ENCODE data around the gene RGMA. TPM values are rescaled to one million over a fixed set of nuclear protein-coding genes. Genes with fewer than 3 reads are reported as not detected.

The RGMA gene
- total and polyA plus RNA-seq, 10 of the 15 experiments (the other 5 are each of a cell fraction or from before 2014, with no cell fraction given) = not detected

- no TSS peak for BruUV-seq (replicated peaks)
- Histone ChIP-seq H3K9me3 (replicated peaks; ENCODE audit: control insufficient read depth, insufficient read depth, low read length) (no peaks in the 10 kb centered on the region), H3K4me1 (ENCODE audit: control insufficient read depth, insufficient read depth, low read length) (no peaks in the 10 kb centered on the region), H3K27me3 (replicated peaks in 1 of 2; ENCODE audit: control insufficient read depth in 2 of 2, insufficient read depth in 2 of 2, low read length in 1 of 2) (peaks cover 6 to 21% of the 10 kb centered on the region in 2 experiments), H3K4me3 (no peak overlapping the region), H3K9ac (ENCODE audit: control insufficient read depth, insufficient read depth, low read length) (no peak overlapping the region), H3K36me3 (ENCODE audit: control insufficient read depth in 2 of 2, insufficient read depth in 2 of 2, low read length in 1 of 2) (no peaks in the 10 kb centered on the region), H2AFZ (ENCODE audit: control insufficient read depth, low read depth, low read length) (no peak overlapping the region), H3K79me2 (ENCODE audit: control insufficient read depth, insufficient read depth, low read length) (no peaks in the 10 kb centered on the region), H3K4me2 (ENCODE audit: control insufficient read depth, insufficient read depth) (no peak overlapping the region), H4K20me1 (ENCODE audit: control insufficient read depth, insufficient read depth) (no peaks in the 10 kb centered on the region), H3K27ac (ENCODE audit: control insufficient read depth, insufficient read depth) (no peak overlapping the region)
- RAD21 ChIA-PET (ENCODE audit: unreplicated experiment) = no interaction called here
- 28% methylated on average over 13 of the region's 13 CpGs for WGBS (ENCODE audit: insufficient coverage, insufficient replicate concordance, low lambda C conversion rate, missing lambda C conversion rate)
- no peak for FAIRE-seq
- in situ Hi-C loops (cut with MboI) (no loop called here), intact Hi-C loops (cut with micrococcal nuclease; ENCODE audit: unreplicated experiment) (no loop called here)
- TF ChIP-seq SUZ12 (IDR thresholded peaks at IDR 0.05; ENCODE audit: unreplicated experiment) = no peak
- POLR2A ChIA-PET = no interaction called here
- SMC1A ChIA-PET (ENCODE audit: uncharacterized antibody, unreplicated experiment) = no interaction called here
- CTCF ChIA-PET = no interaction called here
- no peak for ATAC-seq
- no peak for DNase-seq (ENCODE audit: low read depth, low spot score)
These were observed 14.4 kb downstream of the RGMA start for GRCh38 chr15:93074599-93074998.

GRCh38 chr15:93073465-93073952 lies 15.5 kb downstream of the RGMA start:
- BruUV-seq (replicated peaks) = no TSS peak
- DNase-seq (ENCODE audit: low read depth, low spot score) (no peak), ATAC-seq (no peak), FAIRE-seq (no peak)
- 26% methylated on average over 30 of the region's 30 CpGs for WGBS (ENCODE audit: insufficient coverage, insufficient replicate concordance, low lambda C conversion rate, missing lambda C conversion rate)
- Histone ChIP-seq H2AFZ (ENCODE audit: control insufficient read depth, low read depth, low read length) (no peak overlapping the region), H3K9me3 (replicated peaks; ENCODE audit: control insufficient read depth, insufficient read depth, low read length) (no peaks in the 10 kb centered on the region), H3K4me3 (no peak overlapping the region), H3K79me2 (ENCODE audit: control insufficient read depth, insufficient read depth, low read length) (no peaks in the 10 kb centered on the region), H3K4me2 (ENCODE audit: control insufficient read depth, insufficient read depth) (no peak overlapping the region), H3K27me3 (replicated peaks in 1 of 2; ENCODE audit: control insufficient read depth in 2 of 2, insufficient read depth in 2 of 2, low read length in 1 of 2) (peaks cover 6 to 21% of the 10 kb centered on the region in 2 experiments; a peak in 3 of 4 replicates), H3K9ac (ENCODE audit: control insufficient read depth, insufficient read depth, low read length) (no peak overlapping the region), H3K4me1 (ENCODE audit: control insufficient read depth, insufficient read depth, low read length) (no peaks in the 10 kb centered on the region), H4K20me1 (ENCODE audit: control insufficient read depth, insufficient read depth) (no peaks in the 10 kb centered on the region), H3K36me3 (ENCODE audit: control insufficient read depth in 2 of 2, insufficient read depth in 2 of 2, low read length in 1 of 2) (no peaks in the 10 kb centered on the region), H3K27ac (ENCODE audit: control insufficient read depth, insufficient read depth) (no peak overlapping the region)
- ChIA-PET CTCF (no interaction called here), RAD21 (ENCODE audit: unreplicated experiment) (no interaction called here), POLR2A (no interaction called here), SMC1A (ENCODE audit: uncharacterized antibody, unreplicated experiment) (no interaction called here)
- in situ Hi-C loops (cut with MboI) = no loop called here
- intact Hi-C loops (cut with micrococcal nuclease; ENCODE audit: unreplicated experiment) = no loop called here
- TF ChIP-seq HCFC1 (IDR thresholded peaks at IDR 0.05; ENCODE audit: low read length) (no peak), ZBTB4 (CRISPR knock-in tag; IDR thresholded peaks at IDR 0.05) (no peak), PAX5 (IDR thresholded peaks at IDR 0.05; ENCODE audit: borderline replicate concordance, low read depth, low read length) (no peak), PRDM15 (CRISPR knock-in tag; IDR thresholded peaks at IDR 0.05) (no peak)

Measured in GM12878 (cell line).